Skin of body (tissue), 2 donors: Measurements from ENCODE around the gene MRGPRE. TPM values are rescaled to one million over a fixed set of nuclear protein-coding genes. Genes with fewer than 3 reads are reported as not detected.

Source experiments
- DNase-seq: peaks from one replicate; lab custom pipeline; 2025; lab: John Stamatoyannopoulos, UW
- total RNA-seq: library from RNA; depleted of rRNA; stranded (reverse); fragments of >200 nt; gene quantifications from one replicate; pipeline ENCODE4 v1.2.3, GENCODE V29; 2014

Gene MRGPRE
- total RNA-seq, 1 donor from 2014 or later, result not detected

GRCh38 chr11:3197044-3197695, 35.0 kb downstream of the MRGPRE start:
- DNase-seq, result no peak

GRCh38 chr11:3196161-3197043, 35.8 kb downstream of the MRGPRE start:
- DNase-seq, result no peak

GRCh38 chr11:3195251-3196160, 36.7 kb downstream of the MRGPRE start:
- no peak for DNase-seq

- no peak for DNase-seq
These were observed 38.0 kb downstream of the MRGPRE start for GRCh38 chr11:3194016-3194816.

GRCh38 chr11:3193373-3194015, 38.7 kb downstream of the MRGPRE start:
- DNase-seq, result no peak

GRCh38 chr11:3192511-3193372, 39.5 kb downstream of the MRGPRE start:
- no peak for DNase-seq

- no peak for DNase-seq
These were observed 40.5 kb downstream of the MRGPRE start for GRCh38 chr11:3191586-3192324.

GRCh38 chr11:3190600-3190999, 41.6 kb downstream of the MRGPRE start:
- DNase-seq, result no peak

GRCh38 chr11:3189886-3190583, 42.2 kb downstream of the MRGPRE start:
- DNase-seq, result no peak

GRCh38 chr11:3189196-3189843, 42.9 kb downstream of the MRGPRE start:
- DNase-seq, result no peak

GRCh38 chr11:3188496-3189195, 43.6 kb downstream of the MRGPRE start:
- no peak for DNase-seq

- no peak for DNase-seq
These were observed 45.9 kb downstream of the MRGPRE start for GRCh38 chr11:3186166-3186953.

- no peak for DNase-seq
These were observed 47.4 kb downstream of the MRGPRE start for GRCh38 chr11:3184732-3185347.

GRCh38 chr11:3183523-3183922, 48.7 kb downstream of the MRGPRE start:
- DNase-seq, result no peak

GRCh38 chr11:3182462-3182852, 49.8 kb downstream of the MRGPRE start:
- no peak for DNase-seq
